ENCODE data around the gene OTOF.

DNA sequence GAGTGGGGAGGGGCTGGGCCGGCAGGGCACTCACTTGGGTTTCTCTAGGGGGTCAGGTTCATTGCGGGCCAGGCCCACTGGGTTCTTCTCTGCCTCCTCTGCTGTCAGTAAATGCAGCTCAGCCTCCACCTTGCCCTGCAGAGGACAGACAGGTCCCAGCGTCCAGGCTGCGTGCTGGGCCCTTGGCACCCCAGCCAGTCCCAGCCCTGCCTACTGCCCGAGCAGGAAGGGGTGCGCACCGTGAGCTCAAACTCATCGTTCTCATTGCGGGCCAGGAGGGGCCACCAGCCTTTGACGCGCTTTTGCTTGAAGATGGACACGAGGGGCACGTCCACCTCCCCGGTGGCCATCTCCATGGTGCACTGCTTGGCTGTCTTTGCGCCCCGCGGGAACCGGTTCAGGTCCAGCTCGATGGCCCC is 17.3 kb downstream of the OTOF start:
- TF ChIP-seq ZNF678 (CRISPR knock-in tag; IDR thresholded peaks at IDR 0.05): no peak
- no peak for TF ChIP-seq ZNF260 (CRISPR knock-in tag; IDR thresholded peaks at IDR 0.05; ENCODE audit: borderline replicate concordance, low read depth)
- TF ChIP-seq PHB2 (IDR thresholded peaks at IDR 0.05; ENCODE audit: partially characterized antibody): no peak
- TF ChIP-seq, protein P1, sequence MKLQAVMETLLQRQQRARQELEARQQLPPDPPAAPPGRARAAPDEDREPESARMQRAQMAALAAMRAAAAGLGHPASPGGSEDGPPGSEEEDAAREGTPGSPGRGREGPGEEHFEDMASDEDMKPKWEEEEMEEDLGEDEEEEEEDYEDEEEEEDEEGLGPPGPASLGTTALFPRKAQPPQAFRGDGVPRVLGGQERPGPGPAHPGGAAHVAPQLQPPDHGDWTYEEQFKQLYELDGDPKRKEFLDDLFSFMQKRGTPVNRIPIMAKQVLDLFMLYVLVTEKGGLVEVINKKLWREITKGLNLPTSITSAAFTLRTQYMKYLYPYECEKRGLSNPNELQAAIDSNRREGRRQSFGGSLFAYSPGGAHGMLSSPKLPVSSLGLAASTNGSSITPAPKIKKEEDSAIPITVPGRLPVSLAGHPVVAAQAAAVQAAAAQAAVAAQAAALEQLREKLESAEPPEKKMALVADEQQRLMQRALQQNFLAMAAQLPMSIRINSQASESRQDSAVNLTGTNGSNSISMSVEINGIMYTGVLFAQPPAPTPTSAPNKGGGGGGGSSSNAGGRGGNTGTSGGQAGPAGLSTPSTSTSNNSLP (IDR thresholded peaks at IDR 0.05; ENCODE audit: low read depth, low read length): no peak
- no peak for TF ChIP-seq YY1 (IDR thresholded peaks at IDR 0.05; ENCODE audit: insufficient read depth, insufficient replicate concordance, low read depth, low read length)
- TF ChIP-seq, protein P2, sequence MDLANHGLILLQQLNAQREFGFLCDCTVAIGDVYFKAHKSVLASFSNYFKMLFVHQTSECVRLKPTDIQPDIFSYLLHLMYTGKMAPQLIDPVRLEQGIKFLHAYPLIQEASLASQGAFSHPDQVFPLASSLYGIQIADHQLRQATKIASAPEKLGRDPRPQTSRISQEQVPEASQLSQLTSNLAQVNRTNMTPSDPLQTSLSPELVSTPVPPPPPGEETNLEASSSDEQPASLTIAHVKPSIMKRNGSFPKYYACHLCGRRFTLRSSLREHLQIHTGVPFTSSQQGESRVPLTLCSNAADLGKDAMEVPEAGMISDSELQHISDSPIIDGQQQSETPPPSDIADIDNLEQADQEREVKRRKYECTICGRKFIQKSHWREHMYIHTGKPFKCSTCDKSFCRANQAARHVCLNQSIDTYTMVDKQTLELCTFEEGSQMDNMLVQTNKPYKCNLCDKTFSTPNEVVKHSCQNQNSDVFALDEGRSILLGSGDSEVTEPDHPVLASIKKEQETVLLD (CRISPR knock-in tag; IDR thresholded peaks at IDR 0.05; ENCODE audit: low read depth): no peak
- TF ChIP-seq POLR2AphosphoS5 (IDR thresholded peaks at IDR 0.05; ENCODE audit: low read depth, low read length): no peak

All from HepG2 (cell line).